DOHH2 (cell line): ENCODE results near the gene NXPH3.

Experiments used
- H3F3A ChIP-seq: fragments of 200-600 bp; sonication (generic), shearing (Covaris generic); 2 replicates; pipeline ENCODE4 v1.6.0; 2016; ENCODE audit warnings: antibody characterized with exemption, mild to moderate bottlenecking; ENCODE audit not compliant: control insufficient read depth, insufficient read depth
- H3K27ac ChIP-seq: fragments of 200-600 bp; sonication (generic); 2 replicates; pipeline ENCODE4 v1.5.1; 2014; ENCODE audit warnings: low read depth, mild to moderate bottlenecking, low read length, moderate library complexity
- H3K27me3 ChIP-seq: fragments of 200-600 bp; sonication (generic); 2 replicates; pipeline ENCODE4 v1.6.1; 2014; ENCODE audit warnings: mild to moderate bottlenecking, low read length, mixed read lengths; ENCODE audit not compliant: control insufficient read depth
- H3K36me3 ChIP-seq: fragments of 200-600 bp; sonication (generic); 2 replicates; pipeline ENCODE4 v1.6.1; 2014; ENCODE audit warnings: mild to moderate bottlenecking, low read length, moderate library complexity, mixed read lengths; ENCODE audit not compliant: control insufficient read depth
- H3K4me1 ChIP-seq: fragments of 200-600 bp; sonication (generic); 2 replicates; pipeline ENCODE4 v1.6.1; 2014; ENCODE audit warnings: mild to moderate bottlenecking, low read length, mixed read lengths; ENCODE audit not compliant: control insufficient read depth
- H3K4me2 ChIP-seq: fragments of 200-600 bp; sonication (generic); 2 replicates; pipeline ENCODE4 v1.6.0; 2014; ENCODE audit warnings: mild to moderate bottlenecking, low read length, moderate library complexity
- H3K4me3 ChIP-seq: fragments of 200-600 bp; sonication (generic); 2 replicates; pipeline ENCODE4 v1.5.1; 2014; ENCODE audit warnings: mild to moderate bottlenecking, low read length, mixed read lengths
- H3K79me2 ChIP-seq: fragments of 200-600 bp; sonication (generic); 2 replicates; pipeline ENCODE4 v1.6.1; 2014; ENCODE audit warnings: mild to moderate bottlenecking, low read length, mixed read lengths; ENCODE audit not compliant: control insufficient read depth
- H3K9me2 ChIP-seq: fragments of 200-600 bp; sonication (generic); replicated peaks from 2 replicates; pipeline ENCODE4 v1.6.1; 2014; ENCODE audit warnings: mild to moderate bottlenecking, low read length, mixed read lengths; ENCODE audit not compliant: control insufficient read depth
- H3K9me3 ChIP-seq: fragments of 200-600 bp; sonication (generic); 2 replicates; pipeline ENCODE4 v1.6.1; 2014; ENCODE audit warnings: antibody characterized with exemption, low read length, mixed read lengths; ENCODE audit not compliant: control insufficient read depth, insufficient read depth
- H4K20me1 ChIP-seq: fragments of 200-600 bp; sonication (generic); 2 replicates; pipeline ENCODE4 v1.6.0; 2014; ENCODE audit warnings: low read depth, mild to moderate bottlenecking, antibody characterized with exemption, low read length, moderate library complexity; ENCODE audit not compliant: control insufficient read depth, insufficient read depth
- CTCF ChIP-seq: fragments of 200-600 bp; sonication (generic); IDR thresholded peaks from one replicate; pipeline ENCODE4 v1.5.1; 2014; ENCODE audit warnings: antibody characterized with exemption, mild to moderate bottlenecking, low read depth, low read length; ENCODE audit not compliant: poor library complexity, severe bottlenecking
- EZH2phosphoT487 ChIP-seq: fragments of 200-600 bp; sonication (generic); IDR thresholded peaks from 2 replicates; pipeline ENCODE4 v1.6.1; 2017; ENCODE audit warnings: borderline replicate concordance, mild to moderate bottlenecking, antibody characterized with exemption, low read length, moderate library complexity, mixed read lengths

Gene NXPH3

GRCh38 chr17:49596613-49597244, 21.1 kb downstream of the NXPH3 start:
- H3K4me2 ChIP-seq: no peak overlapping the region
- no peaks in the 10 kb centered on the region for H4K20me1 ChIP-seq
- no peaks in the 10 kb centered on the region for H3K9me3 ChIP-seq
- no peaks in the 10 kb centered on the region for H3K27me3 ChIP-seq
- TF ChIP-seq EZH2phosphoT487 (no peak), CTCF (no peak)
- H3K79me2 ChIP-seq: no peaks in the 10 kb centered on the region
- H3F3A ChIP-seq: no peaks in the 10 kb centered on the region
- H3K27ac ChIP-seq: no peak overlapping the region
- peaks cover 25% of the 10 kb centered on the region for H3K36me3 ChIP-seq
- H3K4me3 ChIP-seq: no peak overlapping the region
- H3K4me1 ChIP-seq: no peaks in the 10 kb centered on the region
- H3K9me2 ChIP-seq: no peaks in the 10 kb centered on the region

DNA sequence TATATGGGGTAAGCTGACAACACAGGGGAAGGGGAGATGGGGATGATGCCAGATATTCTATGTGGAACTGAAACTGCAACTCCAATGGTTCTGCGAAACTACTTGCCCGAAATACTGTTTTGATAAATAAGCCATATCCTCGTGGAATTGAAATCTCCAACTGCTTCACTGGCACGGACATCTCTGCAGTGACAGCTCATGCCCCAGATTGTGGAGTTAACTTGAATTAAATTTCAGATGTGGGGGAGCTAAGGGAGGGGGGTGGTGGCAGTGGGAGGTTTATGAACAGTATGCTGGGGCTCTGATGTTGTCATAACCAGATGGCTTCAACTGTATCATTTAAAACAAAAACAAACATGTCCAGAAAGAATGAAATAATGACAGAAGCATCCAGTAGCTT, 21.8 kb downstream of the NXPH3 start:
- no peak overlapping the region for H3K27ac ChIP-seq
- no peaks in the 10 kb centered on the region for H3K27me3 ChIP-seq
- TF ChIP-seq CTCF (no peak), EZH2phosphoT487 (no peak)
- H3K9me3 ChIP-seq: no peaks in the 10 kb centered on the region
- no peaks in the 10 kb centered on the region for H4K20me1 ChIP-seq
- no peak overlapping the region for H3K4me2 ChIP-seq
- no peaks in the 10 kb centered on the region for H3K9me2 ChIP-seq
- no peaks in the 10 kb centered on the region for H3K4me1 ChIP-seq
- no peaks in the 10 kb centered on the region for H3F3A ChIP-seq
- H3K79me2 ChIP-seq: no peaks in the 10 kb centered on the region
- H3K36me3 ChIP-seq: peaks cover 31% of the 10 kb centered on the region
- H3K4me3 ChIP-seq: no peak overlapping the region

DNA sequence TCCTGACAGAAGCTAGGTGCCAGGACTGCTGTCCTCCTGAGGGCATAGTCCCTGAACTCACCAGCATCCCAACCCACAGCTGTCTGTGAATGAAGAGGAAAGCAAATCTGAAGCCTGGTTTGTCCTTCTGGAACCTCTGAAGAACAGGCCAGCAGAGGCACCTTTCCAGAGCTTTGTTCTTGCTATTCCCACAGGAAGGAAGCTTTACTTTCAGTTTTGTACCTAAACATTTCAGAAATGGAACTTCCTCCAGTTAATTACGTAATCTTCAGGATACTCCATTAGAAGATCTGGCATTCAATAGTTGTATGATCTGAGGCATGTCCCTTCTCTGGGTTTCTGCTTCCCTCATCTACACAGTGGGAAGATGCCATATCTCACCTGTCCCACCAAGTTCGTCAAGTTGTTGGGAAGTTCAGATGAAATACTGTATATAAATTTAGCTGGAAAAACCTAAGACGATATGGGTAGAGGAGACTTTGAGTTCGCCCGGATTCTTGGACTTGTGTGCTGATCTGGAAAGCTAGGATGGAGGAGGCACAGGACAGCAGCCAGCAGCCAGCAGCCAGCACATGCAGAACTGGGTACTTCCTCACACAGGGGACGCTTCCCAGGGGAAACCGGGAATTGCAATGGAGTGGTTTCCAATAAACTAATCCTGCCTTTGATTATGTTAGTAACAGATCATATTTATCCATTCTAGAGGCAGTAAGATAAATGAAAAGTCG, 22.4 kb downstream of the NXPH3 start:
- H3K36me3 ChIP-seq: peaks cover 31% of the 10 kb centered on the region
- H3K79me2 ChIP-seq: no peaks in the 10 kb centered on the region
- H3K27ac ChIP-seq: no peak overlapping the region
- TF ChIP-seq EZH2phosphoT487 (no peak), CTCF (no peak)
- H4K20me1 ChIP-seq: no peaks in the 10 kb centered on the region
- no peaks in the 10 kb centered on the region for H3K9me3 ChIP-seq
- H3K4me2 ChIP-seq: no peak overlapping the region
- H3K27me3 ChIP-seq: no peaks in the 10 kb centered on the region
- H3K4me3 ChIP-seq: no peak overlapping the region
- no peaks in the 10 kb centered on the region for H3F3A ChIP-seq
- H3K4me1 ChIP-seq: no peaks in the 10 kb centered on the region
- no peaks in the 10 kb centered on the region for H3K9me2 ChIP-seq
